GM12801 (cell line): Measurements from ENCODE around the gene POU2F2.

Experiments
- TF ChIP-seq, protein P1 (sequence below): IDR thresholded peaks from one replicate; pipeline ENCODE4 v1.5.1; 2011; ENCODE audit warnings: control low read depth; ENCODE audit not compliant: insufficient read length; ENCODE audit errors: extremely low read depth

The POU2F2 gene

DNA sequence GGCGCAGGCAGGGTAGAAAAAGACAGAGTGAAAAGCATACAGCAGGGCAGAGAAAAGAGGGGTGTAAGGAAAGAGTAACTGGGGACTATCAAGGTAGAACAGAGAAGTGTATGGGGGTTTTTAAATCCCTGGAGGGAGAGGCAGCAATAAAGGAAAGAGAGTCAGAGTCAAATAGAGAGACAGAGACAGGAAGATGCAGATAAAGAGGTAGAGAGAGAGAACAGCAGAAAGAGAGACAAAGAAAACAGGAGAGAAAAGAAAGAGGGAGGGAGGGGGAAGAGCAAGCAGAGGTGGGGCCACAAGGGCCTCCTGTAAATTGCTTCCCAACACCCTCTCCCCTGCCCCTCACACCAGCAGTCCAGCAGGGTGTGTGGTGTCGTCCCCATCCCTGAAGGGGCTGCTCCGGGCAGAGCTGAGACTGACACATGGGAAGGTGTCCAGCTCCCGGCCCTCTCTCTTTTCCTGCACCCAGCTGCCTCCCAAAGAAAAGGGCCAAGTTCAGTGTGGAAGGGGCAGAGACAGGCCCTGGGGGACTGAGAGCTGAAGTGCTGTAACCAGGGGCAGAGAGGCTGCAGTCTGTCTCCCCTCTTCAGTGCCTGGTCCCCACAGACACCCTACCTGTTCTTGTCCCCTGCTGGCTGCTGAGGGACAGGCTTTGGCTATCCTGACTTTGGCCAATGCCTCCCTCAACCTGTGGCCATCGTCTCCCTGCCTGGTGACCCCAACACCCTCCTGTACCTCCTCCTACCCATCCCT, 17.4 kb upstream of the POU2F2 start:
- TF ChIP-seq, protein P1, sequence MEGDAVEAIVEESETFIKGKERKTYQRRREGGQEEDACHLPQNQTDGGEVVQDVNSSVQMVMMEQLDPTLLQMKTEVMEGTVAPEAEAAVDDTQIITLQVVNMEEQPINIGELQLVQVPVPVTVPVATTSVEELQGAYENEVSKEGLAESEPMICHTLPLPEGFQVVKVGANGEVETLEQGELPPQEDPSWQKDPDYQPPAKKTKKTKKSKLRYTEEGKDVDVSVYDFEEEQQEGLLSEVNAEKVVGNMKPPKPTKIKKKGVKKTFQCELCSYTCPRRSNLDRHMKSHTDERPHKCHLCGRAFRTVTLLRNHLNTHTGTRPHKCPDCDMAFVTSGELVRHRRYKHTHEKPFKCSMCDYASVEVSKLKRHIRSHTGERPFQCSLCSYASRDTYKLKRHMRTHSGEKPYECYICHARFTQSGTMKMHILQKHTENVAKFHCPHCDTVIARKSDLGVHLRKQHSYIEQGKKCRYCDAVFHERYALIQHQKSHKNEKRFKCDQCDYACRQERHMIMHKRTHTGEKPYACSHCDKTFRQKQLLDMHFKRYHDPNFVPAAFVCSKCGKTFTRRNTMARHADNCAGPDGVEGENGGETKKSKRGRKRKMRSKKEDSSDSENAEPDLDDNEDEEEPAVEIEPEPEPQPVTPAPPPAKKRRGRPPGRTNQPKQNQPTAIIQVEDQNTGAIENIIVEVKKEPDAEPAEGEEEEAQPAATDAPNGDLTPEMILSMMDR, result no peak

GRCh38 chr19:42148266-42148665, 16.0 kb upstream of the POU2F2 start:
- TF ChIP-seq, protein P1, result no peak

DNA sequence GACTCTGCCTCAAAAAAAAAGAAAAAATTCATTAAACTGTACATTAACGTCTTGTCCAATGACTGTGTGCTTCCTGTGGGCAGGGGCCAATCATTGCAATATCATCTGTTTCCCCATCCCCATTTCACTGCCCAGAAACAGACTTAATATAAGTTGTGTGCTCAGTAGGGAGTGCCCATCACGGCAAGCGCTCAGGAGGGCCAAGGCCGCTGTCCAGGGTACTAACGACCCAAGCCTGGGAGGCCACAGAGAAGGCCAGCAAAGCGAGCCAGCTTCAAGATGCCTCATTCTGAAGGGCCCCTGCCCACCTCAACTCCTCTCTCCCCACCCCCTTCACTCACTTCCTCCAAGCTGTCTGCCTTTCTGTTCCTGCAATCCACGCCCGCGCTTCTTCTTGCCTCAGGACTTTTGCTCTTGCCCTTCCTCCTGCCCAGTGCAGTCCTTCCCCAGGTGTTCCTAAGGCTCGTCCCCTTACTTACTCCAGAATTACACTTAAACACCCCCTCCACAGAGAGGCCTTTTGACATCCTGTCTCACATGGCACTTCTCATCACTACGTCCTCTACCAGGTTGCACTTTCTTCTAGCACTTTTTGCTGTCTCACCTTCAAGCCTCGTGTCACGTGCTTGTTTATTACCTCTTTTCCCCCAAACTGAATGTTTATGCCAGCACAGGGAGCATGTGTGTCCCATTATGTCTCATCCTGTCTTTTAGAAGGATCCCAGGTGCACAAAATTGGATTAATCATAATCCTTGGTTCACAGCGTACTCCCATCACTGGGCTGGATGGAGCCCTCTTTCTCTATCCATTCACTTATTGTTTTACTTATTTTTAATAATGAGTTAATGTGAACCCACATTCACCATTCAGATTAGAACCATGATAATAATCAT, 11.3 kb upstream of the POU2F2 start:
- TF ChIP-seq, protein P1, result no peak

DNA sequence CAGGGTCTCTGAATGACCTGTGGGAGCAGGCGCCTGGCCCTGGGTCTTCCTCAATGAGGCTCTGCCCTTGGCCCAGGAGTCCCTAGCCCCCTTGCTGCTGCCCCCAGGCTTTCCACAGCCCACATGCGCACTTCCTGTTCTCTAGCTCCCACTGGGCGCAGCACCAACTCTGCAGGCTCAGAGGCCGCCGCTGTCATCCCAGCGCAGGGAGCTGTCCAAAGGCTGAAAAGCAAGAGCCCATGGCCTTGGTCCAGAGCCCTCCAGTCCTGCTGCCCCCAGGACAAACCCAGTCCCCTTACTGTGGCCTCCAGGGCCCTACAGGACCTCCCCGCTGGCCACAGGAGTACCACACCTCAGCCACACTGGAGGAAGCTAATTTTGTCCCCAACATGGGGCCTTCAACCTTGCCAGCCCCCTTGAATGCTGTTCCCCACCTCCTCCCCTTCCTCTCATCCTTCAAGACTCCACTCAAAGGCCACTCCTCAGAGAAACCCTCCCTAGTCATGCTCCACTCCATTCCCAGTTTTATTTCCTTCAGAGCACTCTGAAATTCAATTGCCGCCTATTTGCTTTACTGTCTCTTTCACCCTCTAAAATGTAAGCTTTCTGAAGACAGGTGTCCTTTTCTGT, 8.0 kb upstream of the POU2F2 start:
- TF ChIP-seq, protein P1, result no peak

DNA sequence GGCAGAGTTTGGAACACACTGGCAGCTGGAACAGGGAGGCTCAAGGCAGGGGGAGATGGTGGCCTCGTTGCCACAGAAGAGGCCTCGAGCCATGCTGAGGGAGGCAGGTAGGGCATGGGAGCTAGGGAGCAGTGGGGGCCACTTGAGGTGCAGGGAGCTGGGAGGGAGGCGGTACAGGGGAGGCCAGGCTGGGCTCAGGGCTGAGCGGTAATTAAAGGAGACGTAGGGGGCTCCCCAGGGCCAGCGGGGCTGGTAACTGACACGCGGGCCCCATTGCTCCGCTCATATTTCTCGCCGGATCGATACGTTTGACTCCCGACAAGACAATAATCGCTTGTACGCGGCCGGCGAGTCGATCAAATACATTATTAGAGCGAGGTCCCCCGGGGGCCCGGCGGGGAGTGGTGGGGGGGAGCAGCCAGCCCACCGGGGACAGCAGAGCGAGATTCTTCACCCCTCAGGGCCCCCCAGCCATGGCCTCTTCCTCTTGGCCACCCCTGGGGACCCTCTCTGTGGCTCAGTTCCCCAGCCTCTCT, 2.4 kb upstream of the POU2F2 start:
- TF ChIP-seq, protein P1, result no peak

GRCh38 chr19:42132851-42133528, 744 bp upstream of the POU2F2 start:
- TF ChIP-seq, protein P1, result no peak
